IMR-90 (cell line): ENCODE results near the gene NDST3. TPM values are rescaled to one million over a fixed set of nuclear protein-coding genes. Genes with fewer than 3 reads are reported as not detected.

Experiments used
- ATAC-seq: fragments of 200-7000 bp; cut with Tn5 transposase; 2 replicates; pipeline ENCODE4 v1.9.1; 2020; ENCODE audit warnings: low read depth, mild to moderate bottlenecking, moderate library complexity
- BruUV-seq: library from RNA; stranded (reverse); fragments of 400-500 nt; replicated peaks from 2 replicates; lab custom pipeline; 2021; lab: Mats Ljungman, UMichigan
- CTCF ChIA-PET: fragments of 300-600 bp; formaldehyde crosslinking; extraction: SDS; loops from one replicate; lab custom pipeline; 2021; ENCODE audit warnings: antibody characterized with exemption; lab: Yijun Ruan, JAX
- POLR2A ChIA-PET: fragments of 300-600 bp; sonication (Branson Sonifier 250); formaldehyde crosslinking; loops from one replicate; lab custom pipeline; 2022; ENCODE audit warnings: antibody characterized with exemption; ENCODE audit not compliant: unreplicated experiment; lab: Charles Lee
- DNase-seq: peaks from one replicate; pipeline ENCODE4 v3.0.0; 2013
- H2AFZ ChIP-seq: replicated peaks from 2 replicates; pipeline ENCODE3; 2013; ENCODE audit warnings: low read length, mild to moderate bottlenecking; ENCODE audit not compliant: poor library complexity
- H2AK5ac ChIP-seq: 2 replicates; pipeline ENCODE4 v1.6.1; 2013; ENCODE audit warnings: low read depth, low read length, inconsistent platforms
- H2AK9ac ChIP-seq: replicated peaks from 2 replicates; pipeline ENCODE3; 2013; ENCODE audit warnings: mild to moderate bottlenecking, low read depth, low read length, moderate library complexity; ENCODE audit not compliant: poor library complexity
- H2BK120ac ChIP-seq: 2 replicates; pipeline ENCODE4 v1.6.1; 2013; ENCODE audit warnings: low read depth, low read length, inconsistent platforms
- H2BK15ac ChIP-seq: 3 replicates; pipeline ENCODE4 v1.6.1; 2013; ENCODE audit warnings: low read depth, low read length, inconsistent platforms
- H2BK20ac ChIP-seq: 2 replicates; pipeline ENCODE4 v1.6.1; 2013; ENCODE audit warnings: low read depth, mild to moderate bottlenecking, inconsistent platforms, low read length, moderate library complexity
- H2BK5ac ChIP-seq: 2 replicates; pipeline ENCODE4 v1.6.1; 2013; ENCODE audit warnings: mild to moderate bottlenecking, low read depth, low read length, inconsistent platforms; ENCODE audit not compliant: poor library complexity, severe bottlenecking
- H3K14ac ChIP-seq: replicated peaks from 2 replicates; pipeline ENCODE4 v1.6.1; 2013; ENCODE audit warnings: low read depth, low read length, inconsistent platforms
- H3K18ac ChIP-seq: 2 replicates; pipeline ENCODE4 v1.6.1; 2013; ENCODE audit warnings: low read depth, low read length, control low read depth
- H3K23ac ChIP-seq: 2 replicates; pipeline ENCODE4 v1.6.1; 2013; ENCODE audit warnings: low read depth, low read length, inconsistent platforms
- H3K27ac ChIP-seq: 2 replicates; pipeline ENCODE4 v1.5.1; 2013; ENCODE audit warnings: mild to moderate bottlenecking, control low read depth, low read length; ENCODE audit not compliant: insufficient read depth
- H3K27me3 ChIP-seq: 2 replicates; pipeline ENCODE4 v1.6.1; 2013; ENCODE audit warnings: low read length; ENCODE audit not compliant: control insufficient read depth, insufficient read depth
- H3K36me3 ChIP-seq: 2 replicates; pipeline ENCODE4 v1.6.1; 2013; ENCODE audit warnings: low read length, mixed read lengths; ENCODE audit not compliant: control insufficient read depth, insufficient read depth
- H3K4ac ChIP-seq: 2 replicates; pipeline ENCODE4 v1.6.1; 2013; ENCODE audit warnings: low read depth, low read length, inconsistent platforms
- H3K4me1 ChIP-seq: 2 replicates; pipeline ENCODE4 v1.6.1; 2013; ENCODE audit warnings: low read length, mixed read lengths; ENCODE audit not compliant: control insufficient read depth, insufficient read depth
- H3K4me2 ChIP-seq: 2 replicates; pipeline ENCODE4 v1.6.1; 2013; ENCODE audit warnings: low read depth, mild to moderate bottlenecking, control low read depth, low read length, moderate library complexity
- H3K4me3 ChIP-seq: 2 replicates; pipeline ENCODE4 v1.5.1; 2013; ENCODE audit warnings: low read depth, mild to moderate bottlenecking, control low read depth, low read length, moderate library complexity; ENCODE audit not compliant: insufficient read depth
- H3K56ac ChIP-seq: 2 replicates; pipeline ENCODE4 v1.6.1; 2013; ENCODE audit warnings: low read length, inconsistent platforms; ENCODE audit not compliant: insufficient read depth; ENCODE audit errors: extremely low read depth
- H3K79me1 ChIP-seq, 2 experiments: 2 replicates each; pipeline ENCODE4 v1.6.1; 2013; ENCODE audit warnings: low read length in 2 of 2, inconsistent platforms in 1 of 2, low read depth in 1 of 2
- H3K9ac ChIP-seq: 2 replicates; pipeline ENCODE4 v1.6.1; 2013; ENCODE audit warnings: low read depth, low read length, control low read depth
- H3K9me1 ChIP-seq: 2 replicates; pipeline ENCODE4 v1.6.1; 2013; ENCODE audit warnings: low read length, inconsistent platforms; ENCODE audit not compliant: insufficient read depth
- H3K9me3 ChIP-seq: 2 replicates; pipeline ENCODE4 v1.6.1; 2013; ENCODE audit warnings: low read length; ENCODE audit not compliant: control insufficient read depth, insufficient read depth
- H4K20me1 ChIP-seq: 2 replicates; pipeline ENCODE4 v1.6.1; 2013; ENCODE audit warnings: low read length, inconsistent platforms; ENCODE audit not compliant: insufficient read depth
- H4K5ac ChIP-seq: 2 replicates; pipeline ENCODE4 v1.6.1; 2013; ENCODE audit warnings: mild to moderate bottlenecking, low read depth, low read length, control low read depth
- H4K8ac ChIP-seq, 2 experiments: 2 replicates each; pipeline ENCODE4 v1.6.1; 2013; ENCODE audit warnings: low read depth in 2 of 2, low read length in 2 of 2, control low read depth in 1 of 2, inconsistent platforms in 1 of 2
- H4K91ac ChIP-seq: 2 replicates; pipeline ENCODE4 v1.6.1; 2013; ENCODE audit warnings: low read depth, low read length, inconsistent platforms; ENCODE audit not compliant: insufficient read depth
- BHLHE40 ChIP-seq: fragments of 150-350 bp; IDR thresholded peaks from 2 replicates; pipeline ENCODE4 v1.6.1; 2016; ENCODE audit warnings: mild to moderate bottlenecking, low read depth, low read length
- CTCF ChIP-seq: conservative IDR thresholded peaks from 2 replicates; pipeline ENCODE4 v1.5.1; 2012; ENCODE audit warnings: mild to moderate bottlenecking, low read depth, low read length, improper control_type of control experiment
- ELK1 ChIP-seq: fragments of 150-350 bp; IDR thresholded peaks from 2 replicates; pipeline ENCODE4 v1.6.1; 2016; ENCODE audit warnings: low read depth, mild to moderate bottlenecking, low read length, moderate library complexity, borderline replicate concordance
- FOS ChIP-seq: fragments of 150-350 bp; IDR thresholded peaks from 2 replicates; pipeline ENCODE4 v1.6.1; 2016; ENCODE audit warnings: low read depth, low read length
- MAFK ChIP-seq: IDR thresholded peaks from 2 replicates; pipeline ENCODE4 v1.6.1; 2012; ENCODE audit warnings: low read depth, low read length, improper control_type of control experiment
- MAZ ChIP-seq: IDR thresholded peaks from 2 replicates; pipeline ENCODE4 v1.6.1; 2012; ENCODE audit warnings: low read depth, mild to moderate bottlenecking, low read length, improper control_type of control experiment, moderate library complexity, borderline replicate concordance
- MXI1 ChIP-seq: IDR thresholded peaks from 2 replicates; pipeline ENCODE4 v1.6.1; 2012; ENCODE audit warnings: low read depth, mild to moderate bottlenecking, low read length, moderate library complexity, borderline replicate concordance
- NFE2L2 ChIP-seq: fragments of 150-350 bp; IDR thresholded peaks from 2 replicates; pipeline ENCODE4 v1.6.1; 2016; ENCODE audit warnings: low read depth, mild to moderate bottlenecking, low read length
- POLR2A ChIP-seq: IDR thresholded peaks from 2 replicates; pipeline ENCODE4 v1.6.1; 2012; ENCODE audit warnings: mild to moderate bottlenecking, low read depth, low read length
- RAD21 ChIP-seq: IDR thresholded peaks from 2 replicates; pipeline ENCODE4 v1.6.1; 2012; ENCODE audit warnings: low read length, improper control_type of control experiment
- RCOR1 ChIP-seq: IDR thresholded peaks from 2 replicates; pipeline ENCODE4 v1.6.1; 2012; ENCODE audit warnings: mild to moderate bottlenecking, low read length, improper control_type of control experiment; ENCODE audit not compliant: insufficient replicate concordance
- RFX5 ChIP-seq: IDR thresholded peaks from 2 replicates; pipeline ENCODE4 v1.8.0; 2012; ENCODE audit warnings: low read depth, mild to moderate bottlenecking, low read length, moderate library complexity
- SMC3 ChIP-seq: fragments of 150-350 bp; IDR thresholded peaks from 2 replicates; pipeline ENCODE4 v1.6.1; 2016; ENCODE audit warnings: low read depth, mild to moderate bottlenecking, antibody characterized with exemption, low read length, moderate library complexity
- USF2 ChIP-seq: fragments of 150-350 bp; IDR thresholded peaks from 2 replicates; pipeline ENCODE4 v1.6.1; 2017; ENCODE audit warnings: mild to moderate bottlenecking, antibody characterized with exemption, low read length, low read depth
- WGBS, 2 experiments: methylation state at CpG; one replicate each; pipeline versions ENCODE4 v1.1.5 to v1.1.7; 2013; ENCODE audit warnings: missing lambda C conversion rate in 2 of 2; ENCODE audit not compliant: insufficient read length in 1 of 2; ENCODE audit errors: extremely low coverage in 2 of 2; 5-methylcytosine and 5-hydroxymethylcytosine counted together
- dilution Hi-C: fragments of 300-500 bp; cut with HindIII; formaldehyde crosslinking; loops from one replicate; pipeline ENCODE4 v1.14.3; 2018; ENCODE audit warnings: low sequenced_read_pairs; ENCODE audit not compliant: unreplicated experiment
- in situ Hi-C: fragments of 300-500 bp; cut with MboI; formaldehyde crosslinking; loops from 3 replicates; pipeline ENCODE4 v1.14.3; 2019; ENCODE audit warnings: low sequenced_read_pairs, inconsistent platforms, mixed read lengths
- intact Hi-C: fragments of 100-400 bp; cut with micrococcal nuclease; formaldehyde crosslinking; loops from 2 replicates; pipeline ENCODE4 v1.10.0; 2022
- polyA plus RNA-seq, 3 experiments: library from polyadenylated mRNA; depleted of rRNA; stranded (reverse); fragments of >200 nt; gene quantifications; 2 replicates each; pipeline ENCODE4 v1.2.3, GENCODE V29; 2012; ENCODE audit warnings: low replicate concordance in 1 of 3
- total RNA-seq: library from RNA; depleted of rRNA; stranded (reverse); fragments of >200 nt; gene quantifications from 2 replicates; pipeline ENCODE4 v1.2.3, GENCODE V29; 2012

NDST3 gene
- total and polyA plus RNA-seq, 2 of the 4 experiments (the other 2 are of a cell fraction) = 0.10 to 0.18 TPM

GRCh38 chr4:118035309-118035708, 1.0 kb downstream of the NDST3 start (continued):
- no peak for TF ChIP-seq ELK1
- no peak for TF ChIP-seq RCOR1

GRCh38 chr4:118036336-118036735, 2.0 kb downstream of the NDST3 start:
- no peak overlapping the region for H4K91ac ChIP-seq
- H3K4me1 ChIP-seq = no peaks in the 10 kb centered on the region
- no peaks in the 10 kb centered on the region for H4K20me1 ChIP-seq
- no peak overlapping the region for H2BK20ac ChIP-seq
- H2BK15ac ChIP-seq = no peak overlapping the region
- in situ Hi-C loops = loop anchor here (25.0 kb wide), 1 partner anchor 899 kb away; no protein-coding TSS in a partner anchor
- ATAC-seq = no peak
- no peaks in the 10 kb centered on the region for H3K9me1 ChIP-seq
- no peak overlapping the region for H3K23ac ChIP-seq
- no peak overlapping the region for H3K56ac ChIP-seq
- DNase-seq = no peak
- intact Hi-C loops = no loop called here
- no peak overlapping the region for H2AK9ac ChIP-seq
- no peak overlapping the region for H4K5ac ChIP-seq
- no peaks in the 10 kb centered on the region for H3K9me3 ChIP-seq
- H3K4me3 ChIP-seq = no peak overlapping the region
- no peak overlapping the region for H3K18ac ChIP-seq
- H3K4ac ChIP-seq = no peak overlapping the region
- no peak overlapping the region for H4K8ac ChIP-seq
- H3K79me1 ChIP-seq = no peaks in the 10 kb centered on the region
- POLR2A ChIA-PET = no interaction called here
- H3K9ac ChIP-seq = no peak overlapping the region
- no peak overlapping the region for H2BK5ac ChIP-seq
- no peaks in the 10 kb centered on the region for H3K36me3 ChIP-seq
- no peak overlapping the region for H3K27ac ChIP-seq
- H3K14ac ChIP-seq = no peak overlapping the region
- BruUV-seq = no TSS peak
- CTCF ChIA-PET = no interaction called here
- no CpG with 5 or more reads among the region's 2 CpGs for WGBS, 2 experiments
- dilution Hi-C loops = no loop called here
- H3K4me2 ChIP-seq = no peak overlapping the region
- H3K27me3 ChIP-seq = no peaks in the 10 kb centered on the region
- H2AFZ ChIP-seq = no peak overlapping the region
- no peak overlapping the region for H2AK5ac ChIP-seq
- no peak overlapping the region for H2BK120ac ChIP-seq
- TF ChIP-seq FOS = no peak
- TF ChIP-seq RAD21 = no peak
- no peak for TF ChIP-seq BHLHE40
- TF ChIP-seq RCOR1 = no peak
- no peak for TF ChIP-seq MXI1
- TF ChIP-seq MAFK = no peak
- no peak for TF ChIP-seq SMC3
- no peak for TF ChIP-seq POLR2A
- TF ChIP-seq USF2 = no peak
- no peak for TF ChIP-seq NFE2L2
- no peak for TF ChIP-seq MAZ
- no peak for TF ChIP-seq CTCF
- no peak for TF ChIP-seq RFX5
